SH-SY5Y (cell line): ENCODE results near the gene DPM1.

Experiments used
- GATA2 ChIP-seq: IDR thresholded peaks from 2 replicates; pipeline ENCODE4 v1.6.1; 2011; ENCODE audit warnings: mild to moderate bottlenecking, low read depth, low read length
- GATA3 ChIP-seq: IDR thresholded peaks from 2 replicates; pipeline ENCODE4 v1.6.1; 2011; ENCODE audit warnings: low read depth, mild to moderate bottlenecking, low read length, moderate library complexity

Gene DPM1

GRCh38 chr20:50987493-50988210 lies 29.3 kb upstream of the DPM1 start:
- TF ChIP-seq GATA2 (no peak), GATA3 (no peak)

DNA sequence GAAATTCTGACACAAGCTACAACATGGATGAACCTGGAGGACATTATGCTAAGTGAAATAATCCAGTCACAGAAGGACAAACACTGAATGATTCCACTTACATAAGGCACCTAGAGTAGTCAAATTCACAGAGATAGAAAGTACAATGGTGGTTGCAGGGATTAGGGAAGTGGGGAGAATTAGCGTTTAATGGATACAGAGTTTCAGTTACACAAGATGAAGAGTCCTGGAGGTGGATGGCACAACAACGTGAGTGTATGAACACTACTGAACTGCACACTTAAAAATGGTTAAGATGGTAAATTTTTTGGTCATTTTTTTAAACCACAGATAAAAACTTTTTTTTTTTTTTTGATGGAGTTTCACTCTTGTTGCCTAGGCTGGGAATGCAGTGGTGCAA lies 25.0 kb upstream of the DPM1 start:
- TF ChIP-seq GATA3 (no peak), GATA2 (no peak)

GRCh38 chr20:50982363-50982762 lies 24.0 kb upstream of the DPM1 start:
- no peak for TF ChIP-seq GATA2
- TF ChIP-seq GATA3: no peak

- TF ChIP-seq GATA2 (no peak), GATA3 (no peak)
Observed at GRCh38 chr20:50981714-50982048, 23.3 kb upstream of the DPM1 start.

DNA sequence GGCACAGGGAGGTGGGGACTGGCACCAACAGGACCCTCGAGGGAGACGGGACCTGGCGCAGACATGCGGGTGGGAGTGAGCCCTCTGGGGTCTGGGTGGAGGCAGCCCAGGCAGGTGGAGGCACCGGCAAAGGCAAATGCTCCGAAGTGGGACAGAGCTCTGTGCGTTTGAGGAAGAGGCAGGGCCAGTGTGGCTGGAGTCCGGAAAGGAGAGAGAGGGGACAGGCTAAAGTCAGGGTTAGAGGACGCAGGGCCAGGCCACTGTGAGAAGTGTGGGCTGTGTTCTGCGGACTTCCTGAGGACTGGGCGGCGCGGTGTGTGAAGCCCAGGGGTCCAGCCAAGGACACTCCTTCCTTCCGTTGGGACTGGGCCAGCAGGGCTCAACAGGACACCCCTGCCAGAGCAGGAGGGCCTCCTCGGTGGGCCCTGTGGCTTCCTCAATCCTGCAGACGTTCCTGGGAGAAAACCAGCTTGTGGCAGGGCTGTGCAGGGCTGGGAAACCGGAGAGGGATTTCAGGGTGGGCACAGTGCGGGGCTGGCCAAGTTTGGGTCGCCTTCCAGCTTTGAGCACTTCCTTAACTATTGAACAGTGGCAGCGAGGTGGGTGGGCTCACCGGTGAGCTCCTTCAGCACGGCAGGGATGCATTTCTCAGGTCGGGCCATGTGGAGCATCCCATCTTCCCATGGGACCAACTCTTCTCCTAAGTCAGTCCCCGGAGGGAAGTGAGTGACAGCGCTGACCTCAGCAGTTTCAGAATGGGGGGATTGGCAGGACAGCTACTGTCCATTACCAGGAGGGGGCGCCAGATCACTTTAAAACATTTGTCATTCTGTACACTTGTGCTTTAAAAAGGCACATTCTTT lies 22.8 kb upstream of the DPM1 start:
- TF ChIP-seq GATA3 (no peak), GATA2 (no peak)

GRCh38 chr20:50980071-50980681 lies 21.8 kb upstream of the DPM1 start:
- TF ChIP-seq GATA2: no peak
- TF ChIP-seq GATA3: no peak

GRCh38 chr20:50977066-50978021 lies 19.0 kb upstream of the DPM1 start:
- TF ChIP-seq GATA2: no peak
- TF ChIP-seq GATA3: no peak

DNA sequence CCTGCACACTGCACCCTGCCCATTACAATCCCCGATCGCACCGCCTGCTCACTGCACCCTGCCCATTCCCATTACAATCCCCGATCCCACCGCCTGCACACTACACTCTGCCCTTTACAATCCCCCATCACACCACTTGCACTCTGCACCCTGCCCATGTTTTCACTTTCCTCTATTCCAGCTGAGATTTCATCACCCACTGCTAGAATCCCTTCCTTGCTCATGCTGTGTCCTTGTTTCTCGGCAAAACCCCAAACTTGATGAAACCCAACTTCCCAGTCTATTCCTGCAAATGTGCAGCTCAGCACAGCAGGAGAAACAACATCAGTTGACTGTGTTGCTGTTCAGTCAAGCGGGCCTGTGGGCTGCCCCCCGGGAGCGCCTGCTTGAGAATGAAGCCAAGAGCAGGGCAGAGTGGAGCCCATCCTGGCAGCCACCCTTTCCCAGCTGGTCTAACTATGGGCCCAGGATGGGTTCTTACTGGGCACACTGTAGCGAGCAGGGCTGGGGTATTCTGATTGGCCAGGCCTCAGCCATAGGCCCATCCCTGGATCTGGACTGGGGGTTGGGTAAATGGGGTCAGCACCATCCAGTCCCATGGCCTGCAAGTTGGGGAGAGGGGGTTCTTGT lies 17.5 kb upstream of the DPM1 start:
- TF ChIP-seq GATA3 (no peak), GATA2 (no peak)

- TF ChIP-seq GATA3 (no peak), GATA2 (no peak)
Observed at GRCh38 chr20:50969912-50970311, 11.6 kb upstream of the DPM1 start.

- TF ChIP-seq GATA3 (no peak), GATA2 (no peak)
Observed at GRCh38 chr20:50969435-50969834, 11.1 kb upstream of the DPM1 start.

DNA sequence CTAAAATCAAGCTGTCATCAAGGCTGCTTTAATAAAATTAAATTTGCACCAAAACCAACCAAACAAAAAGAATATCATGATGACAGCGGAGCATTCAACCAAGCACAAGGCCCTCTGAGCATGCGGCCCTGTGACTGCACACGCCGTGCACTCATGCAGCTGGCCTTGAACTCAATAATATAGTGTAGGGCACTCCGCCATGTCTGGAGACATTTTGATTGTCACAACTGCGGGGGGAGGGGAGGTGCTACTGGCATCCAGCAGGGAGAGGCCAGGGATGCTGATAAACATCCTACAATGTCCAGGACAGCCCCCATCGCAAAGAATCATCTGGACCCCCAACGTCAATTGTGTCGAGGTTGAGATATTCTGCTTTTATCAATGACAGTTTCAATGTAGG lies 10.0 kb upstream of the DPM1 start:
- TF ChIP-seq GATA3 (no peak), GATA2 (no peak)

GRCh38 chr20:50967586-50967985 lies 9.3 kb upstream of the DPM1 start:
- TF ChIP-seq GATA2 (no peak), GATA3 (no peak)

GRCh38 chr20:50959543-50960126 lies 1.3 kb upstream of the DPM1 start:
- TF ChIP-seq GATA2: no peak
- TF ChIP-seq GATA3: no peak
